Measurements from ENCODE around the gene MGST3.
"Not testable (repeated sequence)": the region's sequence is repeated elsewhere in the genome, so short reads cannot be mapped to it uniquely, and the experiment has no call there.

The MGST3 gene

DNA sequence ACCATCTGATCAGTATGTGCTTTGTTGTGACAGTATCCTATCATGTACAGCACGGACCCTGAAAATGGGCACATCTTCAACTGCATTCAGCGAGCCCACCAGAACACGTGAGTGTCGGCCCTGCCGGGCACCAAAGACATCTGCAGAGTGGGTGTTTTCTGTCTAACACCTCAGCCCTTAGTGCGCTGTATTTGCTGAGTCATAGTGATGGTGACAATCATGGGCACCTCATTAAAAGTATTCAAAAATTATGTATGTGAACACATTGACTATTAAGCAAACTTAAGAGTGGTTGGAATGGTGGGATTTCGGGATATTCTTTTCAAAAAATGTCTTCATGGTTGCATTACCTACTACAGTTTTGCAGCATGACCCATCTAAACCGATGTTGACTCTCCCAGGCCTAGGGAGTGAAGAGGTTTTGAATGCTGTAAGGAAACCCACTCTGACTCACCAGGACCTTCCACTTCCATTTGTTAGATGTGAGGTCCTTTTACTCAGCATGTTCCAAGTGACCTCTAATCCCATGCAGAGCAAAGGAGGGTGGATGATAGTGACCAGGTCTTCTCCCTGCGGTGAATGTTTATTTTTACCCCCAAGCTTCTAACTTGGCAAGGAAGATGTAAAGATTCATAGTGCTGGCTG lies 20.1 kb downstream of the MGST3 start:
- H3K27me3 ChIP-seq (ENCODE audit: insufficient read depth, low read length, poor library complexity, severe bottlenecking): no peaks in the 10 kb centered on the region
- H3K9ac ChIP-seq (ENCODE audit: low read depth, low read length, poor library complexity, severe bottlenecking): no peak overlapping the region
- no peak overlapping the region for H2AFZ ChIP-seq (ENCODE audit: low read length)
- TF ChIP-seq CTCF (conservative IDR thresholded peaks at IDR 0.05; ENCODE audit: low read length): no peak
- TF ChIP-seq EZH2phosphoT487 (IDR thresholded peaks at IDR 0.05; ENCODE audit: borderline replicate concordance): no peak
- no peaks in the 10 kb centered on the region for H3K79me2 ChIP-seq (ENCODE audit: insufficient read depth, low read length)
- peaks cover 20% of the 10 kb centered on the region; the same call in 1 of the 2 replicates for H3K36me3 ChIP-seq (ENCODE audit: insufficient read depth, low read length)
- H3K4me3 ChIP-seq (ENCODE audit: low read length, poor library complexity, severe bottlenecking): no peak overlapping the region
- H3K9me2 ChIP-seq (replicated peaks; ENCODE audit: low read depth, low read length): no peaks in the 10 kb centered on the region
- H4K20me1 ChIP-seq (ENCODE audit: insufficient read depth, low read length, poor library complexity, severe bottlenecking): no peaks in the 10 kb centered on the region
- peaks cover 2% of the 10 kb centered on the region for H3K4me1 ChIP-seq (ENCODE audit: insufficient read depth, low read length, poor library complexity, severe bottlenecking)
- no peak overlapping the region for H3K4me2 ChIP-seq (ENCODE audit: low read depth, low read length, poor library complexity, severe bottlenecking)
- no peaks in the 10 kb centered on the region for H3K9me3 ChIP-seq (ENCODE audit: insufficient read depth, low read depth, low read length)
- H3F3A ChIP-seq (ENCODE audit: low read depth): no peaks in the 10 kb centered on the region

DNA sequence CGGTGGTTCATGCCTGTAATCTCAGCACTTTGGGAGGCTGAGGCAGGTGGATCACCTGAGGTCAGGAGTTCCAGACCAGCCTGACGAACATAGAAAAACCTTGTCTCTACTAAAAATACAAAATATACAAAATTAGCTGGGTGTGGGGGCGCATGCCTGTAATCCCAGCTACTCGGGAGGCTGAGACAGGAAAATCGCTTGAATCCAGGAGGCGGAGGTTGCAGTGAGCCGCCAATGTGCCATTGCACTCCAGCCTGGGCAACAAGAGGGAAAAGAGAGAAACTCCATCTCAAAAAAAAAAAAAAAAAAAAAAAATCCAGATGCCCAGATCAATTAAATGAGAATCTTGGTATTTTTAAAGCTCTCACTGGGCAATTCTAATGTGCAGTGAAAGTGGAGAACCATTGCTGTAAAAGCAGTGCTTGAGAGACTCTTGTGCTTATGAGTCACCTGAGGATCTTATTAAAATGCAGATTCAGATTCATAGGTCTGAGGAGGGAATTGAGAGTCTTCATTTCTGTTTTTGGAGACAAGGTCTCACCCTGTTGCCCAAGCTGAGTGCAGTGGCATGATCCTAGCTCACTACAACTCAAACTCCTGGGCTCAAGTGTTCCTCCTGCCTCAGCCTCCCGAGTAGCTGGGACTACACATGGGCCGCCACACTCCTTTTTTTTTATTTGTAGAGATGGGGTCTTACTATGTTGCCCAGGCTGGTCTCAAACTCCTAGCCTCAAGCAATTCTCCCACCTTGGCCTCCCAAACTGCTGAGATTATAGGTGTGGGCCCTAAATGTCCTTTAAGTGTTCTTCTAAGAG lies 27.9 kb downstream of the MGST3 start:
- peaks cover 61% of the 10 kb centered on the region for H3K36me3 ChIP-seq (ENCODE audit: insufficient read depth, low read length)

DNA sequence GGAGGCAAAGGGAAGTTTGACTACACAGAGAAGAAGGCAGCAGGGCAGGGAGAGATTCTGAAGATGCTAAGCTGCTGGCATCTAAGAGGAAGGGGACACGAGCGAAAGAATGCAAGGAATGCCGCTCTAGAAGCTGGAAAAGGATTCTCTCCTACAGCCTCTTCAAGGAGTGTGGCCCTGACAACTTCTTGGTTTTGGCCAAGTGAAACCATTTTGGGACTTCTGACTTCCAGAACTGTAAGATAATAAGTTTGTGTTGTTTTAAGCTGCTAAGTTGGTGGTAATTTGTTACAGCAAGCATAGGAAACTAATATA lies 28.5 kb downstream of the MGST3 start:
- Histone ChIP-seq H3K4me2 (ENCODE audit: low read depth, low read length, poor library complexity, severe bottlenecking) (no peak overlapping the region), H3K9me2 (replicated peaks; ENCODE audit: low read depth, low read length) (no peaks in the 10 kb centered on the region), H3F3A (ENCODE audit: low read depth) (no peaks in the 10 kb centered on the region), H3K9me3 (ENCODE audit: insufficient read depth, low read depth, low read length) (no peaks in the 10 kb centered on the region), H3K36me3 (ENCODE audit: insufficient read depth, low read length) (peaks cover 65% of the 10 kb centered on the region), H3K27me3 (ENCODE audit: insufficient read depth, low read length, poor library complexity, severe bottlenecking) (no peaks in the 10 kb centered on the region), H3K4me1 (ENCODE audit: insufficient read depth, low read length, poor library complexity, severe bottlenecking) (no peaks in the 10 kb centered on the region), H2AFZ (ENCODE audit: low read length) (no peak overlapping the region), H3K4me3 (ENCODE audit: low read length, poor library complexity, severe bottlenecking) (no peak overlapping the region), H3K9ac (ENCODE audit: low read depth, low read length, poor library complexity, severe bottlenecking) (no peak overlapping the region), H4K20me1 (ENCODE audit: insufficient read depth, low read length, poor library complexity, severe bottlenecking) (no peaks in the 10 kb centered on the region), H3K79me2 (ENCODE audit: insufficient read depth, low read length) (no peaks in the 10 kb centered on the region)
- TF ChIP-seq CTCF (conservative IDR thresholded peaks at IDR 0.05; ENCODE audit: low read length) (no peak), EZH2phosphoT487 (IDR thresholded peaks at IDR 0.05; ENCODE audit: borderline replicate concordance) (no peak)

More for the DNA sequence above, 27.9 kb downstream of the MGST3 start:
- H3K9ac ChIP-seq (ENCODE audit: low read depth, low read length, poor library complexity, severe bottlenecking); H3K9me3 ChIP-seq (ENCODE audit: insufficient read depth, low read depth, low read length); H3K4me2 ChIP-seq (ENCODE audit: low read depth, low read length, poor library complexity, severe bottlenecking); H3K4me3 ChIP-seq (ENCODE audit: low read length, poor library complexity, severe bottlenecking); H3K79me2 ChIP-seq (ENCODE audit: insufficient read depth, low read length); H3K4me1 ChIP-seq (ENCODE audit: insufficient read depth, low read length, poor library complexity, severe bottlenecking); H3F3A ChIP-seq (ENCODE audit: low read depth); H3K27me3 ChIP-seq (ENCODE audit: insufficient read depth, low read length, poor library complexity, severe bottlenecking); H2AFZ ChIP-seq (ENCODE audit: low read length); H4K20me1 ChIP-seq (ENCODE audit: insufficient read depth, low read length, poor library complexity, severe bottlenecking); H3K9me2 ChIP-seq (replicated peaks; ENCODE audit: low read depth, low read length): not testable (repeated sequence)
